NCI-H345 (cell line): ENCODE measurements around the gene PIGO.
A peak's percentile ranks its signal among the peaks of the same experiment; 100 is the strongest.

ENCODE experiments used
- DNase-seq: peaks from one replicate; lab custom pipeline; 2025; lab: John Stamatoyannopoulos, UW

The PIGO gene

DNA sequence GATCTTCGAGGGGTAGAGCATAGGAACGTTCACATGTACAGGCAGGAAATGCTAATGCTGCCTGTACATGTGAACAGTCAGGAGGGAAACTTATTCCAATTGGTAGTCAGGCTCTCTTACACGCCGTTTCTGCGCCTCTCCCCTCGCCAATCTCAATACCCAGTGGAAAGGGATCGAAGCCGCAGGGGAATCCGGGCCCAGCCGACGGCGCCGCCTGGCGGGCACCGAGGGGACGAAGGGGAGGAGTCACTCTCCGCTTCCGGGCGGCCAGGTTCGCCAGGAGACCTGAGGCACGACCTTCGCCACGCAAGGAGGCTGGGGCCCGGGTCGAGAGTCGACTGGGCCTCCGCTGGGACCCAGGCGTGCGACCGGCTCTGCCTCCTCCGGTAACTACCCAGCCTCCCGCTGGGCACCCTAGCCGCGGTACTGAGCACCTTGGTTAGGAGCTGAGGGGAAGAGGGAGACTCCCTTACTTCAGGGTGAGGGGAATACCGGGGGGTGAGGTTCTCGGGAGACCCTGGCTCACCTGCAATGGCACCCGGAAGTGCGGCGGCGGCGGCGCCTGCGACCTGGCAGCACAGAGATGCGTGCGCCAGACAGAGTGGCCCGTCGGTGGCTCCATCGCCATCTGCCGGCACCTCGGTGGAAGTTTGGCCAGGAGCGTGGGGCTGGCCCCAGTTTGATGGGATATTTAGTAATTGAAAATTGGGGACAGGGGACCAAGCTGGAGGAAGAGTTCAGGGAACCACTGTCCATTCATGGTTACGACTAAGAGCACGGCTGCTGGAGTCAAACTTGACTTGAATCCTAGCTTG is at the start of gene PIGO:
Gene PIGO, minus strand, starts transcription at position 557 of the 815 bp plus-strand sequence. CDS start 1,026 bp downstream, outside the sequence.
- peak; percentile 90 for DNase-seq

GRCh38 chr9:35142037-35142436 is 45.6 kb upstream of the PIGO start:
- DNase-seq = no peak

DNA sequence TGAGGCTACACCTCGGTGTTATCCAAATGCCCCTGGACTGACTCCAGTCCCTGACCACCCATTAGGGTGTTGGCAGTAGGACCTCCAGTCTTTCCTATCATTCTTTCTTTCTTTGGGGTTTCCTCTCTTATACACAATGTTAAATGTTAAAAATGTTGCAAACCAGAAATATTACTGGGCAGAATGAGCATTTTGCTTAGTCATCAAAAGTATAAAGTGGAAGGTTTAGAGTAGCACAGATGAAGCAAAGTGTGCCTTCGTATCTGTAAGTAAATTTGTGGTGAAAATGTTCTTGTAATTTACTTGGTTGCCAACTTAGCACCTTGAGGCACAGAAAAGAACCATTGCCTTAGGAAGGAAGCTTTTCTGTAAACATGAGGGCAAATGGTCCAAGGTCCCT is 43.7 kb upstream of the PIGO start:
- no peak for DNase-seq

DNA sequence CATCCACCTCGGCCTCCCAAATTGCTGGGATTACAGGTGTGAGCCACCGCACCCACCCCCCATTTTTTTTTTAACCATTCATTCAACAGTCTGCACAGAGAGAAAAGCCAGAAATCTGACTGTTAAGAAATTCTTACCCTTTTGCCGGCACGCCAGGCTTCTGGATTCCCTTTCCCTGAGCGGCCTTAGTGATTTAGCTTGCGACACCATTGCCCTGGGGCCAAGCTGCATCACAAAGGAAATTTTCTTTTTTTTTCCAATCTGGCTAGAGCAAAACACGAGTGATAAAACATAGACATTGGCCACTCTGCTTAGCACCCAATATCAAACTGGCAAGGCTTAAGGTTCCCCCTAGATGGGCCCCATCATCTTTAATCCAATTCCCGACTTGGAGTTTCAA is 40.5 kb upstream of the PIGO start:
- no peak for DNase-seq

DNA sequence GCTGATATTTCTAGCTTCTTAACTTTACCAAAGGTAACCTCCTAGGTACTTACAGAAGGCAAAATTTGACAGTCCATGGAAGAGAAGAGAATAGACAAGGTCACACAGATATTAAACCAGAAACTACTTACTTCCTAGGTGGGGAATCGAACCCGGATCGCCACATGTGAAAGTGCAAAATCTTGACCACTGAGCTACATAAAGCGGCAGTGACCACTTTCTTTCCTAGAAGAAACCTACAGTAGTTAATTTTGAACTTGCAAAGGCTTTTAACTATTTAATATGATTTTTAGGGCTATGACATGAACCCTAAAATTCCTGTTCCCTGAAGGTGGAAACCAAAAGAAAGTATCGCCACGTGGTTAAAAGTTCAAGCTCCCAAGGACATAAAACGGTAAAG is 39.6 kb upstream of the PIGO start:
- DNase-seq = no peak

- DNase-seq = no peak
Observed at GRCh38 chr9:35134920-35135319, 38.5 kb upstream of the PIGO start.

- peak; percentile 93 for DNase-seq
Observed at GRCh38 chr9:35116898-35117551, 20.6 kb upstream of the PIGO start.

DNA sequence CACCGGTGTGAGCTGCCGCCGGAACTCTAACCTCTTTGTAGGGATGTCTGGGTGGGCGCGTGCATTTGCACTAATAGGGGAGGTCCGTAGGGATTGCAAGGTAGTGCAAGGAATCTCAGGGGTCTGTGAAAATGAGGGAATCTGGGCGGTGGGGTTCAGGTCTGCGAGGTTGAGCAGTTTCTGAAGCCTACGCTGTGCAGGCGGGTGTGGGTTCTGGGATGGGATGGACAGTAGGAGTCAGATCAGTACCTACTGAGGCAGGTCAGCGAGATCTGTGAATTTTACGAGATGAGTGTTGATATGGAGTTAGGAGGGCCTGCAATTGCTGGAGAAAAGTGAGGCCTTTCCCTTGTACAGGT is 20.1 kb upstream of the PIGO start:
- DNase-seq = no peak

GRCh38 chr9:35115680-35116538 is 19.5 kb upstream of the PIGO start, which contains the start of gene ATOSB:
ATOSB (minus strand) TSS chr9:35115862; CDS start chr9:35108274, 7,588 bp downstream.
- DNase-seq = peak; percentile 96

GRCh38 chr9:35114840-35115628 is 18.6 kb upstream of the PIGO start:
- no peak for DNase-seq

- peak; percentile 73 for DNase-seq
Observed at GRCh38 chr9:35114113-35114839, 17.9 kb upstream of the PIGO start.

GRCh38 chr9:35112257-35113020 is 16.0 kb upstream of the PIGO start:
- no peak for DNase-seq

GRCh38 chr9:35111001-35111933 is 14.9 kb upstream of the PIGO start:
- peak; percentile 99 for DNase-seq

GRCh38 chr9:35110327-35110761 is 14.0 kb upstream of the PIGO start:
- DNase-seq = no peak

DNA sequence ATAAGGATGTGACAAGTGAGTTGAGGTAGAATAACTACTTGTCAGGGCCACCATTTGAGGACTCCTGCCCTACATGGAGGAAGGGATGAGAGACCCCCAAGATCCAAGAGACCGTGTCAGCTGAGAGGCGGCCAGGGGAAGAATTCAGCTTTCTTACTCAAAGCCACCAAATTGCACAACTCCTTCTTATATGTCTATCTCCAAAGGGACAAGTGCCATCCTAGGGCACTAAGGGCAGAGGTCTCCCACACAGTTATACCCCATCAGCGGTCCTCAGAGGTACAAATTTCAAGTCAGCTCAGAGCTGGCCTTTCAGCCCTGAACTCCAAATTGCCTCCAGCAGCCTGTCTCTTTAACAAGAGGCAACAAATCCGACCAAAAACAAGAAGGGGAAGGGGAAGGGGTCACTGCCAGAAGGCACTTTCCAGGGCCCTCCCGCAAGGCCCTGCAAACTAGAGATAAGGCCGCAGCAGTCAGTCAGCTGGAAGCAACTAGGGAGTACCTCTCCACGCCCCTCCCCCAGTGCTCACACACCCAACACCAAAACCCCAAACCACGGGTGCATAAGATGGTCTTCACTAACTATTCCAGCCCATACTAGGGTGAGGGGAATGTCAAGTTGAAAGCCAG is 12.7 kb upstream of the PIGO start:
- no peak for DNase-seq

- DNase-seq = no peak
Observed at GRCh38 chr9:35108461-35108860, 12.1 kb upstream of the PIGO start.

DNA sequence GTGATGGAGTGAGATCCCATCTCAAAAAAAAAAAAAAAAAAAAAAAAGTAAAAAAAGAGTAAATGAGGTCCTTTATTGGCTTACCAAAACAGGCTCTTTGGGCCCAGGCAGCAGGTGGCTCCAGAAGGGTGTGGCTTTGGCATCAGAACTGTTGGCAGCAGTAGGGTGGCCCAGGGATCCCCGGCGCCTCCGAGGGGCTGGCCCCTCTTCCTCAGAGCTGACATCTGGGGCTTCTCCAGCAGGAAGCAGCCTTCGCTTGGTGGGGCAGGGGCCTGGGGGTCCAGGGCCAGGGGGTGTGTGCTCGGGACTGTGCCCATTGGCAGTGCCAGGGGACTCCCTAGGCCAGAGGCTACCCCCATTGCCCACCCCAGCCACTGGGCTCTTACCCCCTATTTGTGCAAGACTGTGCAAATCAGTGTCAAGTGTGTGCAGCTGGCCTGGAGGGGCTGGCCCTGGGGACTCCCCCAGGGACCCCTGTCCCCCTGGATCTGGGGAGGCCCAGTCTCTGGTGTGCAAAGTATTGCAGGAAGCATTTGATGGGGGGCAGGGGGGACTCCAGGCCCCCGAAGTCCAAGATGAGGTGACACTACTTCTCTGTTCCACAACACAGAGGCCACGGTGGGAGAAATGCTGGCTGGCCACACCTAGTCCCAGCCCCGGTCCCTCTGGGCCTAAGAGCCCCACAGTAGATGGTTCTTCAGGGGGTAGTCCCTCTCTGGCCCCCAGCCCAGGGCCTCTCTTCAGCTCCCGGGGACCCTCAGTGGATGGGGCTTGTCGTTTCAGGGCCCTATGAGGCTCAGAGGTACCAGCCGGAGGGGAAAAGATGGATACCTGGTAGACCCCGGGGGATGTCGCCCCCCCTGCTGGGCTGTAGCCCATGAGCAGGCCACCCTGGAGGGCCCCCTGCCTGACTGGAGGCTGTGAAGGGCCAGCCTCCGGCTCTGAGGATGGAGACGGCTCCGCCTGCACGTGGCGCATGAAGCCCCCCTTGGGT is 11.2 kb upstream of the PIGO start:
- no peak for DNase-seq
